PC-9 (cell line): ENCODE results near the gene CCDC181.
A peak's percentile ranks its signal among the peaks of the same experiment; 100 is the strongest.

ENCODE experiments used
- EZH2 ChIP-seq: fragments of 200-600 bp; sonication (generic); IDR thresholded peaks from 2 replicates; pipeline ENCODE4 v1.8.0; 2017; ENCODE audit warnings: antibody characterized with exemption, low read depth
- TF ChIP-seq, protein P1 (sequence below): fragments of 200-600 bp; sonication (generic); conservative IDR thresholded peaks from 2 replicates; pipeline ENCODE4 v1.6.1; 2017; ENCODE audit warnings: mixed run types, antibody characterized with exemption, mild to moderate bottlenecking, moderate library complexity

DNA sequence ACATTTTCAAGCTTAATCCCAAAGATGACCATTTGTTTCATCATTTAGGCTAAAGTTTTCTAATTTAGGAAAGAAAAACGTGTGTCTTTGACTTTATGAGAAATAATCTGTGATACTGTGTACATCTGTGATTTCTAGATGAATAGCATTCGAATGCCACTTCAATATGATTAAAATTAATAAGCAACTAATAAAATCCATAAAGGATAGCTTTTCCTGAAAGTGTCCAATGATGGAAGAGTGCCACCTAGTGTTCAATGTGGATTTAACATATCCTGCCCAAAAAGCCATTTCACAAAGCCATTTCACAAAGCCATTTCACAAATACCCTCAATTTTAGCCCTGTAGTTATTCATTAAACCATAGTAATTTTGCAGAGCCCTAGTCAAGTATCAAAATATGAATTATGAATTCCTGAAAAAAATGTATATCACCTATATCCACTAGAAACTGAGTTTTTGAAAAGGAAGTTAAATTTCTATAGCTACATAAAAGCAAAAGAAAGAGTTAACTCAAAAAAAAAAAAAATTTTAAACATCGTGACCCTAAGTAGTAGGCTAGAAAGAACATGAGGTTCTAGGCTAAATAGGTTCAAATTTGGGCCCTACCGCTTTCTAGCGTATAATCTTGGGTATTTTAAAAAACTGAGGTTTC, 78.8 kb downstream of the CCDC181 start:
- TF ChIP-seq, protein P1, sequence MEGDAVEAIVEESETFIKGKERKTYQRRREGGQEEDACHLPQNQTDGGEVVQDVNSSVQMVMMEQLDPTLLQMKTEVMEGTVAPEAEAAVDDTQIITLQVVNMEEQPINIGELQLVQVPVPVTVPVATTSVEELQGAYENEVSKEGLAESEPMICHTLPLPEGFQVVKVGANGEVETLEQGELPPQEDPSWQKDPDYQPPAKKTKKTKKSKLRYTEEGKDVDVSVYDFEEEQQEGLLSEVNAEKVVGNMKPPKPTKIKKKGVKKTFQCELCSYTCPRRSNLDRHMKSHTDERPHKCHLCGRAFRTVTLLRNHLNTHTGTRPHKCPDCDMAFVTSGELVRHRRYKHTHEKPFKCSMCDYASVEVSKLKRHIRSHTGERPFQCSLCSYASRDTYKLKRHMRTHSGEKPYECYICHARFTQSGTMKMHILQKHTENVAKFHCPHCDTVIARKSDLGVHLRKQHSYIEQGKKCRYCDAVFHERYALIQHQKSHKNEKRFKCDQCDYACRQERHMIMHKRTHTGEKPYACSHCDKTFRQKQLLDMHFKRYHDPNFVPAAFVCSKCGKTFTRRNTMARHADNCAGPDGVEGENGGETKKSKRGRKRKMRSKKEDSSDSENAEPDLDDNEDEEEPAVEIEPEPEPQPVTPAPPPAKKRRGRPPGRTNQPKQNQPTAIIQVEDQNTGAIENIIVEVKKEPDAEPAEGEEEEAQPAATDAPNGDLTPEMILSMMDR, result peak; percentile 91
- no peak for TF ChIP-seq EZH2
